Measurements from ENCODE around the gene ATP2A3. TPM values are rescaled to one million over a fixed set of nuclear protein-coding genes. Genes with fewer than 3 reads are reported as not detected.

The ATP2A3 gene
- total RNA-seq, 1 experiment from 2014 or later = 5.7 TPM

- no peaks in the 10 kb centered on the region for H3K27me3 ChIP-seq (ENCODE audit: control insufficient read depth, insufficient read depth, low read length)
- no peaks in the 10 kb centered on the region for H3K36me3 ChIP-seq (replicated peaks; ENCODE audit: control insufficient read depth, insufficient read depth, low read length)
- DNase-seq = no peak
- no peak overlapping the region for H3K4me3 ChIP-seq (ENCODE audit: insufficient read depth, low read depth, low read length)
Measured at GRCh38 chr17:3970668-3971067, 6.4 kb upstream of the ATP2A3 start.

GRCh38 chr17:3969963-3970362 is 5.7 kb upstream of the ATP2A3 start:
- no peak for DNase-seq
- H3K36me3 ChIP-seq (replicated peaks; ENCODE audit: control insufficient read depth, insufficient read depth, low read length) = no peaks in the 10 kb centered on the region
- peaks cover 1% of the 10 kb centered on the region; the same call in 1 of the 2 replicates for H3K27me3 ChIP-seq (ENCODE audit: control insufficient read depth, insufficient read depth, low read length)
- no peak overlapping the region for H3K4me3 ChIP-seq (ENCODE audit: insufficient read depth, low read depth, low read length)

- Histone ChIP-seq H3K4me3 (ENCODE audit: insufficient read depth, low read depth, low read length) (no peak overlapping the region), H3K36me3 (replicated peaks; ENCODE audit: control insufficient read depth, insufficient read depth, low read length) (no peaks in the 10 kb centered on the region), H3K27me3 (ENCODE audit: control insufficient read depth, insufficient read depth, low read length) (peaks cover 7% of the 10 kb centered on the region)
- DNase-seq = no peak
Measured at GRCh38 chr17:3968886-3969524, 4.8 kb upstream of the ATP2A3 start.

GRCh38 chr17:3968015-3968414 is 3.8 kb upstream of the ATP2A3 start:
- Histone ChIP-seq H3K36me3 (replicated peaks; ENCODE audit: control insufficient read depth, insufficient read depth, low read length) (no peaks in the 10 kb centered on the region), H3K4me3 (ENCODE audit: insufficient read depth, low read depth, low read length) (no peak overlapping the region), H3K27me3 (ENCODE audit: control insufficient read depth, insufficient read depth, low read length) (peaks cover 17% of the 10 kb centered on the region)
- no peak for DNase-seq

GRCh38 chr17:3966720-3967363 is 2.6 kb upstream of the ATP2A3 start:
- Histone ChIP-seq H3K4me3 (ENCODE audit: insufficient read depth, low read depth, low read length) (no peak overlapping the region), H3K27me3 (ENCODE audit: control insufficient read depth, insufficient read depth, low read length) (peaks cover 26% of the 10 kb centered on the region), H3K36me3 (replicated peaks; ENCODE audit: control insufficient read depth, insufficient read depth, low read length) (no peaks in the 10 kb centered on the region)
- no peak for DNase-seq

- H3K4me3 ChIP-seq (ENCODE audit: insufficient read depth, low read depth, low read length) = peak overlapping the region; percentile 57
- peaks cover 26% of the 10 kb centered on the region for H3K27me3 ChIP-seq (ENCODE audit: control insufficient read depth, insufficient read depth, low read length)
- peak; percentile 92 for DNase-seq
Measured at GRCh38 chr17:3965118-3965800, 1.0 kb upstream of the ATP2A3 start.

GRCh38 chr17:3963237-3964201 is 718 bp downstream of the ATP2A3 start:
- Histone ChIP-seq H3K36me3 (replicated peaks; ENCODE audit: control insufficient read depth, insufficient read depth, low read length) (no peaks in the 10 kb centered on the region), H3K4me3 (ENCODE audit: insufficient read depth, low read depth, low read length) (peak overlapping the region; percentile 57), H3K27me3 (ENCODE audit: control insufficient read depth, insufficient read depth, low read length) (peaks cover 26% of the 10 kb centered on the region)
- DNase-seq = peak; percentile 86

More at GRCh38 chr17:3965118-3965800, 1.0 kb upstream of the ATP2A3 start:
- H3K36me3 ChIP-seq (replicated peaks; ENCODE audit: control insufficient read depth, insufficient read depth, low read length) = no peaks in the 10 kb centered on the region

GRCh38 chr17:3962965-3963236 is 1.3 kb downstream of the ATP2A3 start:
- no peak overlapping the region for H3K4me3 ChIP-seq (ENCODE audit: insufficient read depth, low read depth, low read length)
- no peaks in the 10 kb centered on the region for H3K36me3 ChIP-seq (replicated peaks; ENCODE audit: control insufficient read depth, insufficient read depth, low read length)
- no peak for DNase-seq
- H3K27me3 ChIP-seq (ENCODE audit: control insufficient read depth, insufficient read depth, low read length) = peaks cover 26% of the 10 kb centered on the region

GRCh38 chr17:3962217-3962964 is 1.8 kb downstream of the ATP2A3 start:
- DNase-seq = peak; percentile 52
- Histone ChIP-seq H3K4me3 (ENCODE audit: insufficient read depth, low read depth, low read length) (no peak overlapping the region), H3K27me3 (ENCODE audit: control insufficient read depth, insufficient read depth, low read length) (peaks cover 26% of the 10 kb centered on the region), H3K36me3 (replicated peaks; ENCODE audit: control insufficient read depth, insufficient read depth, low read length) (no peaks in the 10 kb centered on the region)

- Histone ChIP-seq H3K4me3 (ENCODE audit: insufficient read depth, low read depth, low read length) (no peak overlapping the region), H3K36me3 (replicated peaks; ENCODE audit: control insufficient read depth, insufficient read depth, low read length) (no peaks in the 10 kb centered on the region), H3K27me3 (ENCODE audit: control insufficient read depth, insufficient read depth, low read length) (peaks cover 26% of the 10 kb centered on the region)
- DNase-seq = no peak
Measured at GRCh38 chr17:3961564-3962047, 2.6 kb downstream of the ATP2A3 start.

GRCh38 chr17:3960764-3961163 is 3.5 kb downstream of the ATP2A3 start:
- no peak for DNase-seq
- Histone ChIP-seq H3K4me3 (ENCODE audit: insufficient read depth, low read depth, low read length) (no peak overlapping the region), H3K27me3 (ENCODE audit: control insufficient read depth, insufficient read depth, low read length) (peaks cover 26% of the 10 kb centered on the region), H3K36me3 (replicated peaks; ENCODE audit: control insufficient read depth, insufficient read depth, low read length) (no peaks in the 10 kb centered on the region)

- DNase-seq = no peak
- H3K27me3 ChIP-seq (ENCODE audit: control insufficient read depth, insufficient read depth, low read length) = peaks cover 24% of the 10 kb centered on the region
Measured at GRCh38 chr17:3959921-3960601, 4.2 kb downstream of the ATP2A3 start.

GRCh38 chr17:3959295-3959899 is 4.8 kb downstream of the ATP2A3 start:
- Histone ChIP-seq H3K27me3 (ENCODE audit: control insufficient read depth, insufficient read depth, low read length) (peaks cover 20% of the 10 kb centered on the region), H3K4me3 (ENCODE audit: insufficient read depth, low read depth, low read length) (no peak overlapping the region), H3K36me3 (replicated peaks; ENCODE audit: control insufficient read depth, insufficient read depth, low read length) (no peaks in the 10 kb centered on the region)
- DNase-seq = no peak

More at GRCh38 chr17:3959921-3960601, 4.2 kb downstream of the ATP2A3 start:
- no peaks in the 10 kb centered on the region for H3K36me3 ChIP-seq (replicated peaks; ENCODE audit: control insufficient read depth, insufficient read depth, low read length)
- H3K4me3 ChIP-seq (ENCODE audit: insufficient read depth, low read depth, low read length) = no peak overlapping the region

Data from H7 (cell line).